Measurements from ENCODE around the gene GAB1. TPM values are rescaled to one million over a fixed set of nuclear protein-coding genes. Genes with fewer than 3 reads are reported as not detected.

GAB1 gene
- total and polyA plus RNA-seq, 2 of the 8 experiments (the other 6 are each of a cell fraction or from before 2014, with no cell fraction given): 6.8 to 21.3 TPM

- no peak for TF ChIP-seq CHD7 (IDR thresholded peaks at IDR 0.05; ENCODE audit: insufficient replicate concordance, low read length)
These were observed 107.1 kb downstream of the GAB1 start (continued) for GRCh38 chr4:143443728-143444127.
